Tibial nerve (tissue), 4 donors: Measurements from ENCODE around the gene NLRP5.

Experiments
- CTCF ChIP-seq, 5 experiments: fragments of 200-600 bp in 3 of 5; fragments of 450-650 bp in 2 of 5; sonication (generic) in 3 of 5; IDR thresholded peaks; one replicate each; pipeline ENCODE4 v1.5.1; 2016 to 2019; ENCODE audit warnings: antibody characterized with exemption in 5 of 5, mild to moderate bottlenecking in 3 of 5, moderate library complexity in 2 of 5
- EP300 ChIP-seq, 2 donors: sonication (generic); formaldehyde crosslinking; IDR thresholded peaks; one replicate each; pipeline ENCODE4 v1.6.1; 2017; ENCODE audit warnings: antibody characterized with exemption in 2 of 2, mild to moderate bottlenecking in 1 of 2
- POLR2A ChIP-seq, 2 donors: fragments of 450-650 bp; IDR thresholded peaks; one replicate each; pipeline ENCODE4 v1.6.1; 2017; ENCODE audit warnings: antibody characterized with exemption in 2 of 2, mild to moderate bottlenecking in 2 of 2, moderate library complexity in 2 of 2

DNA sequence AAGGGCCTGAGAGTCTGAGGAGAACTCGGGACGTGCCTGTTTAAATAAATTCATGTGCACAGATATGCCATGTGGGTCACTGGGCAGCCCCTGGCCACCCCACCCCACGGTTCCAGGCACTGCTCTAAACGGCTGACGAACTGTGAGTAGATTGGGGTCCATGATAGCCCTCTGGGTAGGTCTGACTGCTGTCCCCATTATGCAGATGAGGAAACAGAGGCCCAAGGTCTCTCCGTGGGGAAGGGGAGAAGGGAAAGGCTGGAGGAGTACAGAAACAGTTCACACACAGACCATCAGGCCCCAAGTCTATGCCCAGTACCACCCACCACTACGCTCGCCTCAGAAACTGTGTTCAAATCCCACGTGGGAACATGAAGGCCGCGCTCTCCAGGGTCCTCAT, 120.4 kb downstream of the NLRP5 start:
- TF ChIP-seq CTCF (IDR thresholded peaks at IDR 0.05) (no peak), POLR2A (IDR thresholded peaks at IDR 0.05) (no peak), EP300 (IDR thresholded peaks at IDR 0.05) (no peak)
